Esophagus muscularis mucosa (tissue), 3 donors: ENCODE data around the gene SNRNP70.

ENCODE experiments used
- CTCF ChIP-seq, 3 experiments: fragments of 200-600 bp in 2 of 3; fragments of 450-650 bp in 1 of 3; sonication (generic) in 2 of 3; IDR thresholded peaks; one replicate each; pipeline ENCODE4 v1.5.1; 2017 to 2019; ENCODE audit warnings: antibody characterized with exemption in 3 of 3, mild to moderate bottlenecking in 2 of 3, moderate library complexity in 1 of 3
- POLR2A ChIP-seq: fragments of 450-650 bp; IDR thresholded peaks from one replicate; pipeline ENCODE4 v1.6.1; 2017; ENCODE audit warnings: antibody characterized with exemption, moderate library complexity, mild to moderate bottlenecking, low read depth
- POLR2AphosphoS5 ChIP-seq, 2 donors: sonication (generic); formaldehyde crosslinking; IDR thresholded peaks; one replicate each; pipeline ENCODE4 v1.6.1; 2017; ENCODE audit warnings: antibody characterized with exemption in 2 of 2

- peak in 1 of 3 experiments; percentile 18 for TF ChIP-seq CTCF (IDR thresholded peaks at IDR 0.05)
- peak; percentile 14 to 71 for TF ChIP-seq POLR2AphosphoS5 (IDR thresholded peaks at IDR 0.05)
- no peak for TF ChIP-seq POLR2A
Observed at GRCh38 chr19:49150106-49150943, 65.1 kb downstream of the SNRNP70 start.
